Neuronal stem cell (in vitro differentiated cells): Measurements from ENCODE around the gene PHACTR3.

Experiments
- DNase-seq: peaks from one replicate; pipeline ENCODE4 v3.0.0-alpha.2; 2013; ENCODE audit warnings: low spot score
- H2AFZ ChIP-seq: one replicate; pipeline ENCODE4 v1.6.1; 2013; ENCODE audit warnings: mild to moderate bottlenecking, low read length, inconsistent platforms
- H2AK5ac ChIP-seq: 2 replicates; pipeline ENCODE4 v1.6.1; 2013; ENCODE audit warnings: low read depth, mild to moderate bottlenecking, inconsistent platforms, low read length, moderate library complexity, mixed read lengths
- H2BK120ac ChIP-seq: 2 replicates; pipeline ENCODE4 v1.6.1; 2013; ENCODE audit warnings: low read depth, mild to moderate bottlenecking, inconsistent platforms, low read length, moderate library complexity, mixed read lengths
- H2BK12ac ChIP-seq: one replicate; pipeline ENCODE4 v1.6.1; 2013; ENCODE audit warnings: low read length, inconsistent platforms
- H2BK15ac ChIP-seq: 2 replicates; pipeline ENCODE4 v1.6.1; 2013; ENCODE audit warnings: mild to moderate bottlenecking, low read length, inconsistent platforms, mixed read lengths
- H2BK5ac ChIP-seq: one replicate; pipeline ENCODE4 v1.6.1; 2013; ENCODE audit warnings: inconsistent platforms, mild to moderate bottlenecking, low read length, moderate library complexity
- H3K14ac ChIP-seq: one replicate; pipeline ENCODE4 v1.6.1; 2013; ENCODE audit warnings: low read length, inconsistent platforms
- H3K18ac ChIP-seq: 2 replicates; pipeline ENCODE4 v1.6.1; 2013; ENCODE audit warnings: low read length, inconsistent platforms
- H3K23ac ChIP-seq: 2 replicates; pipeline ENCODE4 v1.6.1; 2013; ENCODE audit warnings: low read depth, mild to moderate bottlenecking, mixed read lengths, low read length, inconsistent platforms; ENCODE audit not compliant: poor library complexity
- H3K27ac ChIP-seq: replicated peaks from 3 replicates; pipeline ENCODE4 v1.5.1; 2013; ENCODE audit warnings: low read length, inconsistent platforms
- H3K27me3 ChIP-seq, 3 experiments: 2 replicates each; pipeline ENCODE4 v1.6.1; 2013; ENCODE audit warnings: low read length in 3 of 3, mild to moderate bottlenecking in 2 of 3, inconsistent platforms in 1 of 3, low read depth in 1 of 3, mixed read lengths in 1 of 3, moderate library complexity in 1 of 3; ENCODE audit not compliant: control insufficient read depth in 3 of 3, insufficient read depth in 3 of 3
- H3K36me3 ChIP-seq, 2 donors: replicated peaks in 1 of 2; 2 replicates each; pipeline ENCODE4 v1.6.1; 2013; ENCODE audit warnings: low read length in 2 of 2; ENCODE audit not compliant: control insufficient read depth in 2 of 2, insufficient read depth in 2 of 2
- H3K4ac ChIP-seq: 2 replicates; pipeline ENCODE4 v1.6.1; 2013; ENCODE audit warnings: inconsistent platforms, mild to moderate bottlenecking, low read length, moderate library complexity
- H3K4me1 ChIP-seq, 2 donors: 1 replicate in 1 of 2; 2 replicates in 1 of 2; pipeline ENCODE4 v1.6.1; 2013; ENCODE audit warnings: low read length in 2 of 2, low read depth in 1 of 2; ENCODE audit not compliant: control insufficient read depth in 2 of 2, insufficient read depth in 1 of 2
- H3K4me2 ChIP-seq: one replicate; pipeline ENCODE4 v1.6.1; 2013; ENCODE audit warnings: mild to moderate bottlenecking, low read length, inconsistent platforms; ENCODE audit not compliant: insufficient read depth, poor library complexity, severe bottlenecking
- H3K4me3 ChIP-seq, 2 donors: 2 replicates each; pipeline ENCODE4 v1.5.1; 2013; ENCODE audit warnings: low read length in 2 of 2, mild to moderate bottlenecking in 2 of 2, inconsistent platforms in 1 of 2, moderate library complexity in 1 of 2
- H3K79me1 ChIP-seq: one replicate; pipeline ENCODE4 v1.6.1; 2013; ENCODE audit warnings: low read depth, mild to moderate bottlenecking, inconsistent platforms, low read length, moderate library complexity
- H3K9ac ChIP-seq: one replicate; pipeline ENCODE4 v1.6.1; 2013; ENCODE audit warnings: mild to moderate bottlenecking, low read depth, low read length, inconsistent platforms; ENCODE audit not compliant: poor library complexity
- H3K9me3 ChIP-seq, 2 donors: replicated peaks in 1 of 2; 2 replicates each; pipeline versions ENCODE3 to v1.6.1; 2013; ENCODE audit warnings: low read length in 2 of 2, mild to moderate bottlenecking in 2 of 2, inconsistent platforms in 1 of 2, low read depth in 1 of 2, mixed read lengths in 1 of 2, moderate library complexity in 1 of 2; ENCODE audit not compliant: control insufficient read depth in 2 of 2, insufficient read depth in 1 of 2
- H4K8ac ChIP-seq: one replicate; pipeline ENCODE4 v1.6.1; 2013; ENCODE audit warnings: low read depth, mild to moderate bottlenecking, inconsistent platforms, low read length, moderate library complexity
- H4K91ac ChIP-seq: one replicate; pipeline ENCODE4 v1.6.1; 2013; ENCODE audit warnings: low read length, low read depth, mild to moderate bottlenecking, inconsistent platforms; ENCODE audit not compliant: poor library complexity
- WGBS, 2 donors: extraction: QIAGEN DNeasy Blood & Tissue Kit; methylation state at CpG; one replicate each; pipeline ENCODE4 v1.1.7; 2013; ENCODE audit warnings: missing lambda C conversion rate in 2 of 2, mixed read lengths in 1 of 2; ENCODE audit not compliant: insufficient read length in 2 of 2, insufficient replicate concordance in 1 of 2; ENCODE audit errors: extremely low coverage in 2 of 2; 5-methylcytosine and 5-hydroxymethylcytosine counted together

Gene PHACTR3

GRCh38 chr20:59726281-59726595 is 121.9 kb downstream of the PHACTR3 start:
- no peak overlapping the region for H3K23ac ChIP-seq
- no peak overlapping the region for H3K4me2 ChIP-seq
- no peak overlapping the region for H2AK5ac ChIP-seq
- H2BK15ac ChIP-seq: no peak overlapping the region
- no peaks in the 10 kb centered on the region for H3K36me3 ChIP-seq
- no peak overlapping the region for H2BK120ac ChIP-seq
- no peak overlapping the region for H4K8ac ChIP-seq
- WGBS, 2 donors: no CpG with 5 or more reads among the region's 3 CpGs
- H3K4me1 ChIP-seq: no peaks in the 10 kb centered on the region
- DNase-seq: no peak
- no peak overlapping the region for H3K27ac ChIP-seq
- H4K91ac ChIP-seq: no peak overlapping the region
- no peak overlapping the region for H3K14ac ChIP-seq
- no peak overlapping the region for H3K4ac ChIP-seq
- H2BK5ac ChIP-seq: no peak overlapping the region
- H3K9me3 ChIP-seq: peaks cover 0 to 12% of the 10 kb centered on the region in 2 donors
- H2AFZ ChIP-seq: no peak overlapping the region
- H3K18ac ChIP-seq: no peak overlapping the region
- H2BK12ac ChIP-seq: no peak overlapping the region
- H3K4me3 ChIP-seq: no peak overlapping the region
- no peak overlapping the region for H3K9ac ChIP-seq
- H3K79me1 ChIP-seq: no peaks in the 10 kb centered on the region
- H3K27me3 ChIP-seq: peaks cover 0 to 4% (median 0%) of the 10 kb centered on the region in 3 experiments

- Histone ChIP-seq H3K79me1 (no peaks in the 10 kb centered on the region), H2BK120ac (no peak overlapping the region), H3K4me3 (no peak overlapping the region), H3K9ac (no peak overlapping the region), H3K4me1 (no peaks in the 10 kb centered on the region), H4K91ac (no peak overlapping the region), H3K36me3 (no peaks in the 10 kb centered on the region), H2AFZ (no peak overlapping the region), H2BK5ac (no peak overlapping the region), H3K18ac (no peak overlapping the region), H3K23ac (no peak overlapping the region), H2AK5ac (no peak overlapping the region), H2BK12ac (no peak overlapping the region), H3K14ac (no peak overlapping the region), H4K8ac (no peak overlapping the region), H3K27ac (no peak overlapping the region), H2BK15ac (no peak overlapping the region), H3K4me2 (no peak overlapping the region), H3K9me3 (peaks cover 0 to 7% of the 10 kb centered on the region in 2 donors), H3K4ac (no peak overlapping the region), H3K27me3 (peaks cover 0 to 4% (median 0%) of the 10 kb centered on the region in 3 experiments)
- DNase-seq: no peak
- no CpG with 5 or more reads among the region's 13 CpGs for WGBS, 2 donors
These were observed 124.5 kb downstream of the PHACTR3 start for GRCh38 chr20:59728722-59729430.

- Histone ChIP-seq H4K91ac (no peak overlapping the region), H2BK5ac (no peak overlapping the region), H2AK5ac (no peak overlapping the region), H2AFZ (no peak overlapping the region), H4K8ac (no peak overlapping the region), H3K4me3 (no peak overlapping the region), H3K79me1 (no peaks in the 10 kb centered on the region), H3K18ac (no peak overlapping the region), H3K9ac (no peak overlapping the region), H3K4ac (no peak overlapping the region), H2BK120ac (no peak overlapping the region), H3K9me3 (peaks cover 0 to 6% of the 10 kb centered on the region in 2 donors), H3K4me2 (no peak overlapping the region), H2BK15ac (no peak overlapping the region), H2BK12ac (no peak overlapping the region), H3K27ac (no peak overlapping the region), H3K23ac (no peak overlapping the region), H3K14ac (no peak overlapping the region), H3K4me1 (no peaks in the 10 kb centered on the region), H3K27me3 (peaks cover 0 to 4% (median 0%) of the 10 kb centered on the region in 3 experiments), H3K36me3 (no peaks in the 10 kb centered on the region)
- WGBS, 2 donors: no CpG with 5 or more reads among the region's 5 CpGs
- DNase-seq: no peak
These were observed 125.2 kb downstream of the PHACTR3 start for GRCh38 chr20:59729506-59729905.

- H3K18ac ChIP-seq: no peak overlapping the region
- H3K4me1 ChIP-seq: no peaks in the 10 kb centered on the region
- H3K36me3 ChIP-seq: no peaks in the 10 kb centered on the region
- H3K9ac ChIP-seq: no peak overlapping the region
- DNase-seq: no peak
- no peak overlapping the region for H2BK5ac ChIP-seq
- H2BK120ac ChIP-seq: no peak overlapping the region
- no peak overlapping the region for H4K91ac ChIP-seq
- H2AFZ ChIP-seq: no peak overlapping the region
- H3K14ac ChIP-seq: no peak overlapping the region
- H3K27me3 ChIP-seq: peaks cover 0 to 4% (median 0%) of the 10 kb centered on the region in 3 experiments
- H3K23ac ChIP-seq: no peak overlapping the region
- H3K79me1 ChIP-seq: no peaks in the 10 kb centered on the region
- no peak overlapping the region for H3K4me2 ChIP-seq
- H3K9me3 ChIP-seq: peaks cover 0 to 2% of the 10 kb centered on the region in 2 donors
- H3K4ac ChIP-seq: no peak overlapping the region
- no peak overlapping the region for H3K27ac ChIP-seq
- no peak overlapping the region for H2AK5ac ChIP-seq
- no peak overlapping the region for H2BK15ac ChIP-seq
- H3K4me3 ChIP-seq: no peak overlapping the region
- no CpG with 5 or more reads among the region's 3 CpGs for WGBS, 2 donors
- H2BK12ac ChIP-seq: no peak overlapping the region
- H4K8ac ChIP-seq: no peak overlapping the region
These were observed 126.4 kb downstream of the PHACTR3 start for GRCh38 chr20:59730722-59731121.
